ENCODE results near the gene MYOZ3.
A peak's percentile ranks its signal among the peaks of the same experiment; 100 is the strongest.

The MYOZ3 gene

GRCh38 chr5:150660108-150660831 is 781 bp upstream of the MYOZ3 start:
- no peak for DNase-seq

DNA sequence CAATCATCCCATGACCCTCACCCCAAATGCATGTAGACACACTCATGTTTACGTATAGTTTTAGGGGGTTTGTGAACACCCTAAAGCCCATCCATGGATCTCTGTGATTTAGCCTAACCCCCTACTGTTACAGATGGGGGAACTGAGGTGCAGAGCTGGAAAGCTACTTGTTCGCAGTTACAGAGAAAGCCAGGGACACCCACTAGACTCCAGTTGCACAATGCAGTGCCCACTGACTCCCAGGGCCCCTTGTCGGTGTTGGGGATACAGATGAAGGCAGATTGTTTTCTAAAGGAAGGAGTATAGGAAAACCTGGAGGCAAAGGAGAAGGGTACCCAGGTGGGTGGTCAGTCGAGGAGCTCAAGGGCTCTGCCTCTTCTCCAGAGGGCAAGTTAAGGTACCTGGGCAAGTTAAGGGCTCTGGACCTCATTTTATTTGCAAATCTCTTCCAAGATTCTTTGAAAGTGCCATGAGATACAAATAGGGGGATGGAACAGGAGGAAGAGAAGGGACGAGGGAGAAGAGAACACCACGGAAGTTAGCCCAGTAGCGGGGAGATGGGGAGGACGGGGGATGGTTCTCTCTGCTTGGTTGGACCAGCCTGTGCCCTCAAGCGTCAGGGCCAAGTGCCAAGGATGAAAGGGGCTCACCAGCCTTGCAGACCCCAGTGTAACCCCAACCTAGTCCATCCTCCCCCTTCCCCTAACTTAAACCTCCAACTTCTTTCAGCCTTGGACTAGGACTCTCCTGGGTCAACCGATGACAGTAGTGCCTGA is 958 bp downstream of the MYOZ3 start:
- DNase-seq, result no peak

DNA sequence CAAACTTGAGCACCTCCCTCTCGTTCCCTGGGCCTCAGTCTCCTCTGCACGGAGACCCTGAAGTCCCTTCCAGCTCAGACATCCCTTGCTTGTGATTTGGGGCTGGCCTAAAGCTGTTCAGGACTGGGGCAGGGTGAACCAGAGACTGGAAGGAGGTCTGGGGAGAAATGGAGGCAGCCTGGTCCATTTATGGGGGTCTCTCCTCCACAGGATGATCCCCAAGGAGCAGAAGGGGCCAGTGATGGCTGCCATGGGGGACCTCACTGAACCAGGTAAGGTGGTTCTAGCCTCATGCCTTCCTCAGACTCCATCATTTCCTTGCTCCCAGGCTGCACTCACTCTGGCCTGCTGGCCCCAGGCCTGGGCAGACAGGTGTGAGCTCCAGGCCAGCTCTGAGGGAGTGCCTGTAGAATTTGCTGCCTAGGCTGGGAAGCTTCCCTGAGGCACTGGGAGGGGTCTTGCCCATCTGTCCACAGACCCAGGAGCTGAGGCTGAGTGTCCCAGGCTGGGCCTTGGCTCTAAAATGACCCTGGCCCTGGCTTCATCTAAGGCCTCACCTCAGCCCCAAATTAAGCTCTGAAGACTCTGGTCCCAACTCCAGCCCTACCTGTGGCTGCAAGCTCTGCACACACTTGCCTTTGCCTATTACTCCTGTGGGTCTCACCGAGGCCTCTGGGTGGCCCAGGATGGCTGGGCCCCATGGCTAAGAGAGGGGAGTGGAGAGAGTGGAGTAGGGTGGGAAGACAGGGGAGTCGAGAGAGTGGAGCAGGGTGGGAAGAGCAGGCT is 1.9 kb downstream of the MYOZ3 start:
- DNase-seq, result no peak

GRCh38 chr5:150663936-150664335 is 2.9 kb downstream of the MYOZ3 start:
- DNase-seq, result no peak

GRCh38 chr5:150665044-150665443 is 4.0 kb downstream of the MYOZ3 start:
- no peak for DNase-seq

DNA sequence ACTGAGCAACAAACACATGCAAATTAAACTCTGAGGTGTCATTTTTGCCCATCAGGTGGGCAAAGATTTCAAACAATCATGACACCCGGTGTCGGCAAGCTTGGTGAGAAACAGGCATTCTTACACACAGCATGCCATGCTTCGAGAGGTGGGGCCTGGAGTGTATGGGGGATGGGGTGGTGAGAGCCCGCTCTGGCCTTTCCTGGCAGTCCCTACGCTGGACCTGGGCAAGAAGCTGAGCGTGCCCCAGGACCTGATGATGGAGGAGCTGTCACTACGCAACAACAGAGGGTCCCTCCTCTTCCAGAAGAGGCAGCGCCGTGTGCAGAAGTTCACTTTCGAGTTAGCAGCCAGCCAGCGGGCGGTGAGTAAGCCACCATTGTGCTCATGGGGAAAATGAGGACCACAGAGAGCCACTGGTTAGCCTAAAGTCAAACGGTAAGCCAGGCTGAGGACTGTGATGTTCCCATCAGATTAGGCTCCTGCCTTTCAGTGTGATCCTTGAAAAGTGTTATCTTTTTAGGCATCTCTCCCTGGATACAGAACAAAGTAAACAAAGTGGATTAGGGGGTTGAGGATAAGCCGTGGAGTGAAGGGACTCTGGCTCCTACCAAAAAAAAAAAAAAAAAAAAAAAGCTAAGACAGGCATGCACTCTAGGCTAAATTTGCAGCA is 9.4 kb downstream of the MYOZ3 start:
- DNase-seq, result no peak

DNA sequence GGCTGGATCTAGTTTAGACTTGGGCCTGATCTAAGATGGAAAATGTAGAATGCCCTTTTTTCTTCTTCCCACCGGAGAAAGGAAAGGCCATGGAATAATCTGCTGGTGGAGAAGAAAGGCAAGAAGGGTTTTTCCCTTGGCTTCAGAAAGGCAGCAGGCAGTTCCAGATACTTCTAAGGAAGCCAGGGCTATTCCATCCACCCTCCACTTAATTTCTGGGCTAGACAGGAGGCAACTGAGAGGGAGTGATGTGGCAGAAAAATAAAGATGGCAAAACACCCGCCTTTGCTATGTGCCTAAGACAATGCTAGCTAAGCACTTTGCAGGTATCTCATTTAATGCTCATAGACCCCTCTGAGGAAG is 9.9 kb downstream of the MYOZ3 start:
- DNase-seq, result no peak

GRCh38 chr5:150671509-150672236 is 10.6 kb downstream of the MYOZ3 start:
- DNase-seq, result no peak

GRCh38 chr5:150672237-150672883 is 11.3 kb downstream of the MYOZ3 start:
- no peak for DNase-seq

- DNase-seq, result no peak
Observed at GRCh38 chr5:150672884-150673275, 11.8 kb downstream of the MYOZ3 start.

- no peak for DNase-seq
Observed at GRCh38 chr5:150674341-150674821, 13.3 kb downstream of the MYOZ3 start.

- no peak for DNase-seq
Observed at GRCh38 chr5:150675069-150675468, 14.0 kb downstream of the MYOZ3 start.

- no peak for DNase-seq
Observed at GRCh38 chr5:150676578-150676977, 15.5 kb downstream of the MYOZ3 start.

DNA sequence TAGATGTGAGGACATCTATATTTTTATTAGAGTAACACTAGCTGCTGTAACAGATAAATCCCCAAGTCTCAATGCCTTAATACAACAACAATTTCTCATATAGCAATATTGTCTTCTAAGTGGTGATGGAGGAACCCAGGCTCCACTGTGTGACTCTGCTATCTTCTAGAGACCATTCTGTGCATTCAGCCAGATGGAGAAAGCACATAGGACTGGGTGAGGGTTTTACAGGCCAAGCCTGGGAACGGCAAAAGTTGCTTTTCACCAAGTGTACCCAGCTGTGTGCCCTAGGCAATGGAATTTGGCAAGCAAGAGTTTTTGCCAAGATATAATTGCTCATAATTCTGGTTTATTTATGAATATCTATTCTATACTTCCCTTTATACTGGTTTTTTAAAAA is 28.1 kb downstream of the MYOZ3 start:
- DNase-seq, result no peak

GRCh38 chr5:150690760-150691159 is 29.7 kb downstream of the MYOZ3 start:
- no peak for DNase-seq

DNA sequence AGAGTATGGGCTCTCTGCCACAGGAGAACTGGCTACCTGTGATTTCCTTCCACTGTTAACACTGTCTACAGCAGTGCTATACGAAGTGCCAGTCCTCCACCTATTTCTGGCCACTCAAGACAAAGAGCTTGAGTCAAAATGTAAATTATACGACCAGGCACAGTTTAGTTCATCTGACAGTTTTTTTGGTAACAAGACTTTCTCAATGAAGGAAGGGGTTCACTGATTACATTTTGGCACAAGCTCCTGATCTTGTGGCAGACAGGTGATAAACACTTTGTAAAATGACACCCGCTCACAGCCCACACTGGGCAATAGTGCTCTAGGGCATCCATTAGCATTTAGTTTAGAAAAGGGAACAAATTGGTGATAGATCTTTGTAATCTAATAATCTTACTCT is 31.2 kb downstream of the MYOZ3 start:
- no peak for DNase-seq

- DNase-seq, result no peak
Observed at GRCh38 chr5:150694612-150695011, 33.6 kb downstream of the MYOZ3 start.

DNA sequence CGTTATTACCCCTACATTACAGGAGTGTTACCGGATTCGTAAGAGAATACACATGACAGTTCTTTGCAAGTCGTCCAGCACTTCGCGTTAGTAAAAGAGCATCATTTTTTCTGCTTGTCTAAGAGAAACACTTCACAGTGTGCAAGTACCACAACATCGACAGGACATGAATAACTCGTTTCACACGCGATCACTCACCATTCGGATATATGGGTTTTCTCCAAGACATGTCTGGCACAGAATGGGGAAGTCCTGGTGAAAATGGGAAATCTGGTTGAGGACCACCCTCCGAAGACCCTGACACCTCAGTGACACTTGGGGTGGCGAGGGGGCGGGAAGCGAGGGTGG is 39.2 kb downstream of the MYOZ3 start:
- no peak for DNase-seq

DNA sequence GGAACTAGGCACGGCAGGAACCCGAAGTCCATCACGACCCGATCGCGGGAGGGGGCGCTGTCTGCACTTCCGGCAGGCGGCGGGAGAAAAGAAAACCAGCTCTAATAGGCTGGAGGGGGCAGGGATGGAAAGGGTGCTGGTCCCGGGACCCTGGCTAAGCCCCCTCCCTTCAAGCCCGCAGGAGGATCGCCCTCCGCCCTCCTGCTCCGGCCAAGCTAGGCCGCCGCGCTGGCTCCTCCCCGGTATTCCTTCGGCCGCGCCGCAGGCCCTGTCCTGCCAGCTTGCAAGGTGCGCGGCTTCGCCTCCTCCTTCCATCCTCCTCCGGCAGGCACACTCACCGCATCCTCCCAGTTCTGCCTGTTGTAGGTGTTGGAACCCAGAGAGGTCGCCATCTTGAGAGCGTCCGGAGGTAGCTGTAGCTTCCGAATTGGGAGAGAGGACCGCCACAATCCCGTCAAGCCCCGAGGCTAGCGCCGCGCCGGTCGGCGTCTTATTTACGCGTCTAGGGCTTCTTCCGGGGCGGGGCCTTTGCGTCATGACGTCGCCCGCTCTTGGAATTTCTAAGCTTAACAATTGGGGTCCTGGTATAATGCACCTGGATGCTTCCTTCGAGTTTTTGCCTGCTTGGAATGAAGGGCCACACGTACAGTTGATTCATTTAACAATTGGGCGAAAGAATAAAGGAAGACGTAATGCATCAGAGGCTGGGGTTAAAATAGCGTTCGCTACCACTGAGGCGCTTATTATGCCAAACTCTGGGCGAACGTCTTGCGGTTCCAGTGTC is 39.7 kb downstream of the MYOZ3 start, which contains the start of gene RBM22:
TSS of gene RBM22 (minus strand) at position 469 of the 784 bp plus-strand sequence. CDS start at position 392, 77 bp downstream.
- peak; percentile 85 for DNase-seq

DNA sequence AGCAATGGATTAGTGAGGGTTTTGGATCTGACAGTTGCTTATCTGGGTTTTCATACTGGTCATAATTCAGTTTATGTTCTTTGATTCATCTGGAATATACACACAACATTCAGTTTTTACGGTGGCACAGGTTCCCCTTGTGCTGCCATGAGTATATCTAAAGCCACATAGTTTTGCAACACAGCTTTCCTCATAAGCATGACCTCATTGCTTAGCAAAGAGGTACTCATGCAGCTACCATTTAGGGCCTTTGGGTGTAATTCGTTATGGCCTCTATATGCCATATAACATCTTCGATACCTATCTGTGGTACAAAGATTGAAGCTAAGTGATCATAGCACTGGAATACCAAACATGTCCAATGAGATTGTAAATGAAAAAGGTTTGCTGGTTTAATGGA is 42.7 kb downstream of the MYOZ3 start:
- no peak for DNase-seq

Data from activated CD4-positive, alpha-beta T cell treated with anti-CD3 and anti-CD28 coated beads for 1 hour (primary cell).